ENCODE measurements around the gene TMEM131L.

TMEM131L gene

DNA sequence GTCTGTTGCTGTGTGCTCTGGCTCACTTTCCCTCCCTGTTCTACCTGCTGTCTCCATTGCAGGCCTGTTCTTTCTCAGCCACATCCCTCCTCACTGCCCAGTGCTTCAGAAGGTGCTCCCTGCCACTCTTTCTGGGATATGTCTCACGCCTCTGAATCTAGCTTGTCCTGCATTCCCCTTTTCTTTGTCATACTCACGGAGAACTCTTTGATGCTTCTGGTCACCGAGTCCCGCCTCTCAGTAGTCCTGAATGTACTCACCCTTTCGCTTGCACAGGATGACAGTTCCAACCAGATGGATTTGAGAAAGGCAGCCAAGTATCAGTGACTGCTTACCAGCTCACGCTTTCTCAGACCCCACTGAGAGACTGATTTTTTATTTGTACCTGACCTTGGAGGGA lies 152.7 kb downstream of the TMEM131L start:
- DNase-seq (ENCODE audit: low spot score): no peak

GRCh38 chr4:153619811-153620210 lies 153.7 kb downstream of the TMEM131L start:
- no peak for DNase-seq (ENCODE audit: low spot score)

DNA sequence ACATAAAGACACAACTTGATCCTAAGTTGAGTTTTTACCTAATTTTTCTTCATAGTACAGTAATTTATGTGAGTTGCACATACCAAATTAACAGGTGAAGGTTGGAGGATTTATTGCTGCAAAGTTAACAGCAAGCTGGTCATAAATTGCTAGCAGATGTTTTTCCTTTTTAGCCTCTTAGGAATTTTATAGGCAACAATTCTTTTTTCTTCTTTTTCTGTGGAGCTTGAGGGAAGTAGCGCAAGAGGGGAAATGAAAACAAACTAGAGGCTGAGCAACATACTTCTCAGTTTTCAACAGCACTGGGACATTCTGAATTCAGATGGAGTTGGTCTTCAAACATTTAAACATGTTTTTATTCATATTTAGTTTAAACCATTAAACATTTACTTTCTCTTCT lies 154.2 kb downstream of the TMEM131L start:
- no peak for DNase-seq (ENCODE audit: low spot score)

GRCh38 chr4:153622093-153622492 lies 155.9 kb downstream of the TMEM131L start:
- no peak for DNase-seq (ENCODE audit: low spot score)

DNA sequence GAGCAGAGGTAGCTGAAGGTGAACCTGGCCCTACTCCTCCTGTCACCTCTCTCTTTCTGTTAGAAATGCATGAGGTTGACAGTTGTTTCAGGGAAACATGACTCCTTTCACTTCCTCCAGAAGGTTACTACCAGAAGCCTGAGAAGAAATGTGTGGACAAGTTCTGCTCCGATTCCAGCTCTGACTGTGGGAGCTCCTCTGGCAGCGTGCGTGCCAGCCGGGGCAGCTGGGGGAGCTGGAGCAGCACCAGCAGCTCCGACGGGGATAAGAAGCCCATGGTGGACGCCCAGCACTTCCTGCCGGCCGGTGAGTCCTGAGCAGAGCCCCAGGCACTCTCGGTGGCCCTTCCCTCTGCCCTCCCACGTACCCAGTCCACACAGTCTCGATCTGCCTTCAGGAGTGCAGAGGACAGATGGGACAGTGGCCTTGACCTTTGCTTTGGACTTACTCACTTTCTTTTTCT lies 156.6 kb downstream of the TMEM131L start:
- DNase-seq (ENCODE audit: low spot score): no peak

DNA sequence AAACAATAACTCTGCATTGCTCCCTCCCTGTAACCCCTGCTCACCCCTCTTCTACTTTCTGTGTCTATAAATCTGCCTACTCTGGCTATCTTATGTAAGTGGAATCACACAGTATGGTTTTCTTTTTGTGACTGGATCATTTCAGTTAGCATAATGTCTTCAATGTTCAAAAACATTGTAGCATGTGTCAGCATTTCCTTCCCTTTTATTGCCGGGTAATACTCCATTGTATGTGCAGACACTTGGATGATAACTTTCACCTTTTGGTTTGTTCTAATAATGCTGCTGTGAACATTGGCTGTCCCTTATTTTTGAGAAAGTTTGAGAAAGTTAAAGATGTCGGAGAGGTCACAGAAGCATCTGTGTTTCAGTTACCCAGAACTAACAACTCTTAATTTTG lies 157.3 kb downstream of the TMEM131L start:
- no peak for DNase-seq (ENCODE audit: low spot score)

GRCh38 chr4:153628796-153629315 lies 162.7 kb downstream of the TMEM131L start:
- DNase-seq (ENCODE audit: low spot score): no peak

DNA sequence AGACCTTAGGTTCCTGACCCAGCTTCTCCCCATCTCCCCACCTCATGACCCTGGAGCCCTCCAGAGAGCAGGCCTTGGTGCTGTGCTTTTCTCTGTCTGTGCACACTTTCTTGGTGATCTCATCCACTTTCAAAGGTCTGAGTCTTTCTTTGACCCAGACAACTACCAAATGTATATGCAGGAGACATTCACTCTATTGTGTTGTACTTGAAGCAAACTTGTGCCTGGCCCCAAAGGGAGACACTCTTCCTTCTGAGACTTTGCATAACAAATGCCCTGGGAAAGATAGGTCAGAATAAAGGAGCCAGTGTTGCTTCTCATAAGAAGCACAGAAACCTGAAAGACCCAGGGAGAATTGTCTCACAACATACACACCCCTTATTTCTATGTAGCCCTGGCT lies 163.6 kb downstream of the TMEM131L start:
- DNase-seq (ENCODE audit: low spot score): no peak

DNA sequence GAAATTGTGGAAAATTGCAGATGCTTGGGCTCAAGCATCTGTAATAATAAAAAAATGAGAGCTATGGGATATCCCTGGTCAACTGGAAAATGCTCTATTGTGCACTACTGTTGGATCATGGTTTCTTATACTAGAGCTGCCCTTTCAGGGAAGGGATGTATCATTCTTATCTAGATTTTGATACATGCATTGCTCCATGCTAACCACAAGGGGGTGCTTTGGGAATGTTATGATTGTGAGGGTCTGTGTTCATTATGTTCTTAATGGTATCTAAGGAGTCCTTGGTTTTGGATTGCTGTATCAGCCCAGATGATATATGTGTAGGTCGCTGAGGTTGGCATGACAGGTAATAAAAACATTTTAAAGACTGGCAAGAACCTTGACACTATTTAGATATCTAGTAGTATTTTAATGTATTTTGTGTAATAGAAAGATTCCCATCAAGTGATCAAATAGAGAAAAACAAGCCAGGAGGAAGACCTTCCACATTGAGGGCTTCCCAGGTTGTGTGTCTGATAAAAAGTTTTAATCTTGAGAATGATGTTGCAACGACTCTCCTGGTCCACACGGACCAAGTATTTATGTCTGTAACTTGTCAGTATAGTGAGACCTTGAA lies 168.7 kb downstream of the TMEM131L start:
- peak; percentile 14 for DNase-seq (ENCODE audit: low spot score)

DNA sequence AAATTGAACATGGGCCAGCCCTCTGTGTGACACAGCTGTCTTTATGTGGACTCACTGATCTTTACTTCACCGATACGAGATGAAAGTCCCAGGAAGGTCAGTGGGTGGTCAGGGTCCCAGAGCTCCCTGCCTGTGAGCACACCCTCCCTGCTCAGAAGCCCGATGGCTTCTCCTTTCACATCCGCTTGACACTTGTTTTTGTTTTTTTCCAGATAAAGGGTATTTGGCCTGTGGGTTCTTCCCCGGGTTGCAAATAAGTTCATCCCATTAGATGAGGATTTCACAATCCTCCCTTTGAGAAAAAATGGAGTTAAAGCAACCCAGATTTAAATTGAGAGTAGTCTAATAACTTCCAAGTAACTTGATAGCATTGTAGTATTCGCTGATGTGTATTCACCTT lies 169.7 kb downstream of the TMEM131L start:
- no peak for DNase-seq (ENCODE audit: low spot score)

DNA sequence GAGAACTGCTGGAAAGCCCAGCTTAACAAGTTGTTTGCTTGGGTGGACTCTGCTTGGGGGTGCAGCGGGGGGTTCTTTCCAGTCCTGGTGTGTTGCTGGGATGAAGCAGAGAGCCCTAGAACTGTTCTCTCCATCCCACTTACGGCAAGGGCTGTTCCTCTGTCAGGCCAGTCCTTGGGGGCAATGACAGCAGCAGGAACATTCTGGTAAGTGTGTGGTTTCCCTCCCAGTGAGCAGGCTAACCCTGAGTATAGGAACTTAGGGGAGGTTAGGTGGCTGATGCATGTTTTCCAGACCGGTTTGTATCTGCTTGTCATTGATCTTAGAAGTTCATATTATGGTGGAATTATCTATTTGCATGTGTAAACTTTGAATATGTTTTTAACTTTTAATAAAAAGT lies 171.0 kb downstream of the TMEM131L start:
- no peak for DNase-seq (ENCODE audit: low spot score)

DNA sequence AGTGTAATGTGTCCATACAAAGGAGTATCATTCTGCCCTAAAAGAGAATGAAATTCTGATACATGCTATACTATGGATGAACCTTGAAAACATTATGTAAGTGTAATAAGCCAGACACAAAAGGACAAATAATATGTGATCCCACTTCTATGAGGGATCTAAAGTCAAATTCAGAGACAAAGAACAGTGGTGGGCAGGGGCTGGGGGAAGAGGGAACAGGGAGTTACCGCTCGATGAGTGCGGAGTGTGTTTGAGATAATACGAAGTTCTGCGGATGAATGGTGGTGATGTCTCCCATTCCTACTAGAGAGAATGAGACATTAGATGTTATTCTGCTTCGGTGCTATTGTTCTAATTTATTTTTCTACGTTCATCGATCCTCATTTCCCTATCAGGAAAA lies 171.9 kb downstream of the TMEM131L start:
- DNase-seq (ENCODE audit: low spot score): no peak

DNA sequence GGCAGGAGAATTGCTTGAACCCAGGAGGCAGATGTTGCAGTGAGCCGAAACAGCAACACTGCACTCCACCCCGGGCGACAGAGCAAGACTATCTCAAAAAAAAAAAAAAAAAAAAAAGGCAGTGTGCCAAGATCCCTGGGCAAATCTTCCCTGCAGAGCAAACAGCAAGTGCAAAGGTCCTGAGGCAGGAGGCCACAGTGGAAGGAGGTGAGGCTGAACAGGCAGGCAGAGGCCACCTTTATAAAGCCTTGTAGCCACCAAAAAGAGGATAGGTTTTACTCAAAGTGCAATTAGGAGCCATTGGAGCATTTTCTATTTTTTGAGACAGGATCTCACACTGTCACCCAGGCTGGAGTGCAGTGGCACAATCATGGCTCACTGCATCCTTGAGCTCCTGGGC lies 172.8 kb downstream of the TMEM131L start:
- DNase-seq (ENCODE audit: low spot score): no peak

GRCh38 chr4:153639833-153640802 lies 174.0 kb downstream of the TMEM131L start:
- no peak for DNase-seq (ENCODE audit: low spot score)

GRCh38 chr4:153641532-153641931 lies 175.4 kb downstream of the TMEM131L start:
- DNase-seq (ENCODE audit: low spot score): no peak

GRCh38 chr4:153643406-153644383 lies 177.5 kb downstream of the TMEM131L start:
- peak; percentile 50 for DNase-seq (ENCODE audit: low spot score)

DNA sequence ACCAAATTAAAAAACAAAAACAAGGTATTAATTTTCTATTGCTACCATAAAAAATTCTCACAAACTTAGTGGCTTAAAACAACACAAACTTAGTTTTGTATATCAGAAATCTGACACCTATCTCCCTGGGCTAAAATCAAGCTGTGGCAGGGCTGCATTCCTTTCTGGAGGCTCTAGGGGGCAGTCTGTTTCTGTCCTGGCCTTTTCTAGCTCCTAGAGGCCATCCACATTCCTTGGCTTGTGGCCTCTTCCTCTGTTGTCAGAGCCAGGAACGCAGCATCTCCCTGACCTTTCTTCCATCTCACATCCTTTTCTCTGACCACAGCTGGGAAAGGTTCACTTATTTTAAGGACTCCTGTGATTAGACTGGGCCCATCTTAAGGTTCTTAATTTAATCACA lies 179.0 kb downstream of the TMEM131L start:
- DNase-seq (ENCODE audit: low spot score): no peak

- DNase-seq (ENCODE audit: low spot score): no peak
These were observed 180.1 kb downstream of the TMEM131L start for GRCh38 chr4:153646261-153646660.

- no peak for DNase-seq (ENCODE audit: low spot score)
These were observed 180.8 kb downstream of the TMEM131L start for GRCh38 chr4:153646978-153647377.

DNA sequence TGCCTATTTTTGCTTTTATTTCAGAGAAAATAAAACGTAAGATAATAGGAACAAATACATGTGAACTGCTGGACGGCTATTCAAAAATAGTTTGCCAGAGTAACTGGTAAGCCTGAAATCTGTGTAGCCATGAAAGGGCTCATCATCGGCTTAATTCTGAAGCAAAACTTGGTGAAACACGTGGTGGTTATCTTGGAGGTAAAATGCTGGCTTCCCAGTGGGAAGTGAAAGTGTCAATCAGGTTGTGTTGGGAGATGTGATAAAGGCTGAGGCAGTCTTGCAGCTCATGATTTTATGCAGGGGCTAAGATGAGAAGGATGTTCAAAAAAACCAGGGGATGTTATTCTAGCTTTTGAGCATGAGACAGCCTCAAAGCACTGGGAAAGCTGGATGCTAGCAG lies 181.8 kb downstream of the TMEM131L start:
- DNase-seq (ENCODE audit: low spot score): no peak

DNA sequence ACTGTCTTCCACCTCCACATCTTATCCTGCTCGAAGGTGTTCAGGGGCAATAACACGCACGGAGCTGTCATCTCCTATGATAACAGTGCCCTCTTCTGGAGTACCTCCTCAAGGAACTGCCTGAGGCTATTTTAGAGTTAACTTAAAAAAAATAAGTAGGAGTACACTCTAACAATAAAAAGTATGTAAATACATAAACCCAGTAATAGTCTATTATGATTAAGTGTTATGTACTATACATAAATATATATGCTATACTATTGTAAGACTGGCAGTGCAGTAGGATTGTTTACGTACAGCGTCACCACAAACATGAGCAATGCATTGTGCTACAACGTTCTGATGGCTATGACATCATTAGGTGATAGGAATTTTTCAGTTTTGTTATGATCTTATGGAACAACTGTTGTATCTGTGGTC lies 183.4 kb downstream of the TMEM131L start:
- DNase-seq (ENCODE audit: low spot score): no peak

DNA sequence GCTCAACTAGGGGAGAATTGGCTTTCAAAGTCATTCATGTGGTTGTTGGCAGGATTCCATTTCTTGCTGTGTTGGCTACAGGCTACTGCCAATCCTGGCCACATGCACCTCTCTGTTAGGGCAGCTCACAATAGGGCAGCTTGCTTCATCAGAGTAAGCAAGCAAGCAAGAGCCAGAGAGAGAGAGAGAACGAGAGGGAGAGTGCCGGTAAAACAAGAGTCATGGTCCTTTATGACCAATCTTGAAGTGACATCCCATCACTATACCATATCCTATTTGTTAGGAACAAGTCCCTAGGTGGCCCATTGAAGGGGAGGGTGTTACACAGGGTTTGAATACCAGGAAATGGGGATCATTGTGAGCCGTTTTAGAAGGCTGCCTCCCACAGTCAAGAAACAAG lies 185.0 kb downstream of the TMEM131L start:
- no peak for DNase-seq (ENCODE audit: low spot score)

All from hepatic stellate cell (primary cell).